ENCODE data around the gene KANSL1. TPM values are rescaled to one million over a fixed set of nuclear protein-coding genes. Genes with fewer than 3 reads are reported as not detected.

The KANSL1 gene
- total RNA-seq, 1 donor from 2014 or later: 122 TPM

DNA sequence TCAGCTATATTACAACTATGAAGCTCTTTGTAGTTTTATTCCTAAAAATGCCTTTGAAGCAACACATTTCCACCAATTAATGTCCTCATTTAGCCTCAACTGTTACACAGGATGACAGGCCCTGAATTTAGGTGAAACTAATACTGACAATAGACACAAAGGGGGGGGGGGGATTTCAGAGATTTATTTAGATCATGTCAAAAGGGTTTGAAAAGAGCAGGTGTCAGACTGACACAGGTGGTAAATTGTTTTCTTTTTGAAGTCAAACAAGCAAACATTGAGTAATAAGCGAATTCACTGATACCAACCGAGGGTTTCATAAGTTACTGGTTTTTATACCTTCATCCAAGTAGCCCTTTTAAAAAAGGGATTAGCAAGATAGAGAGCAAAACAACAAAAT, 40.8 kb downstream of the KANSL1 start:
- TF ChIP-seq POLR2AphosphoS5 (IDR thresholded peaks at IDR 0.05; ENCODE audit: insufficient read depth in 1 of 2, low read depth in 1 of 2): no peak
- no peaks in the 10 kb centered on the region for H3K27me3 ChIP-seq
- no peaks in the 10 kb centered on the region for H3K36me3 ChIP-seq
- H3K9me3 ChIP-seq: no peaks in the 10 kb centered on the region
- no peak overlapping the region for H3K4me3 ChIP-seq
- no peak overlapping the region for H3K27ac ChIP-seq
- no peak for DNase-seq (ENCODE audit: extremely low spot score in 2 of 2)
- H3K4me1 ChIP-seq: peaks cover 92% of the 10 kb centered on the region
- intact Hi-C loops (cut with DNase I): no loop called here

DNA sequence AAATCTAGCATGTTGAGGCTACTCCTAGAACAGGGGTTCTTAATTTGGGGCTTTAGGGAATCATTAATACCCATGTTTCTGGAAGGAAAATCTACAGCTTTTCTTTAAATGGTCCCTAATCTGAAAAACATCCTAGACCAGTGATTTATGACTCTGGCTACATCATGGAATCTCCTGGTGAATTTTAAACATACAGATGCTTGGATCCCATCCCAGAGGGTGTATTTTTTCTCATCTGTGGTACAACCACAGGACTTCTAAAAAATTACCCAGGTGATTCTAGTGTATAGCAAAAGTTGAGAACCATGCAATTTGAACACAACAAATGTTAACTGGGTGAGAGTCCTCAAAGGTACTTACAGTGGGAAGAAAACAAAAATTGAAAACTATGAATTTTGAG, 41.5 kb downstream of the KANSL1 start:
- intact Hi-C loops (cut with DNase I): no loop called here
- Histone ChIP-seq H3K9me3 (no peaks in the 10 kb centered on the region), H3K4me1 (peaks cover 89% of the 10 kb centered on the region), H3K27ac (no peak overlapping the region), H3K27me3 (no peaks in the 10 kb centered on the region), H3K36me3 (no peaks in the 10 kb centered on the region), H3K4me3 (no peak overlapping the region)
- TF ChIP-seq POLR2A (IDR thresholded peaks at IDR 0.05) (no peak), POLR2AphosphoS5 (IDR thresholded peaks at IDR 0.05; ENCODE audit: insufficient read depth in 1 of 2, low read depth in 1 of 2) (no peak), CTCF (IDR thresholded peaks at IDR 0.05) (no peak)
- no peak for DNase-seq (ENCODE audit: extremely low spot score in 2 of 2)

- Histone ChIP-seq H3K4me3 (no peak overlapping the region), H3K4me1 (peaks cover 86% of the 10 kb centered on the region), H3K27ac (no peak overlapping the region), H3K9me3 (no peaks in the 10 kb centered on the region), H3K36me3 (no peaks in the 10 kb centered on the region), H3K27me3 (no peaks in the 10 kb centered on the region)
- intact Hi-C loops (cut with DNase I): no loop called here
- DNase-seq (ENCODE audit: extremely low spot score in 2 of 2): no peak
- no peak for TF ChIP-seq CTCF (IDR thresholded peaks at IDR 0.05)
- TF ChIP-seq POLR2AphosphoS5 (IDR thresholded peaks at IDR 0.05; ENCODE audit: insufficient read depth in 1 of 2, low read depth in 1 of 2): no peak
- TF ChIP-seq POLR2A (IDR thresholded peaks at IDR 0.05): no peak
Measured at GRCh38 chr17:46150216-46150963, 42.8 kb downstream of the KANSL1 start.

DNA sequence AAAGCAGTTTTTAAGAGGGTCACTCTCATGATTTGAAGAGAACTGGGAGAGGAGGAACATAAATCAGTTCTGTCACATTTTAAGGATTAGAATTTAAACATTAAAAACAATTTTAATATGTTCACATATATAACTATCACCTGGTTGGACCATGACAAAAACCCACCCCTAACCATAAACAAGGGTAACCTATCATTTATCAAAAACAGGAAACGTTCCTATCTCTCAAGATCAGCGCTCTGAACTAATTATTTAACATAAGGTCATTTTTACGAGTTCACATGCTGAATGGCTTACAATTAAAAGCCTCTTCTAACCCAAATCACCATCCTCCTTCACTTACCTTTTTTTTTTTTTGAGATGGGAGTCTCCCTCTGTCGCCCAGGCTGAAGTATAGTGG, 45.0 kb downstream of the KANSL1 start:
- intact Hi-C loops (cut with DNase I): no loop called here
- TF ChIP-seq POLR2A (IDR thresholded peaks at IDR 0.05) (no peak), CTCF (IDR thresholded peaks at IDR 0.05) (no peak), POLR2AphosphoS5 (IDR thresholded peaks at IDR 0.05; ENCODE audit: insufficient read depth in 1 of 2, low read depth in 1 of 2) (no peak)
- H3K9me3 ChIP-seq: no peaks in the 10 kb centered on the region
- no peaks in the 10 kb centered on the region for H3K36me3 ChIP-seq
- H3K4me3 ChIP-seq: no peak overlapping the region
- no peaks in the 10 kb centered on the region for H3K27me3 ChIP-seq
- peaks cover 80% of the 10 kb centered on the region for H3K4me1 ChIP-seq
- no peak overlapping the region for H3K27ac ChIP-seq
- no peak for DNase-seq (ENCODE audit: extremely low spot score in 2 of 2)

DNA sequence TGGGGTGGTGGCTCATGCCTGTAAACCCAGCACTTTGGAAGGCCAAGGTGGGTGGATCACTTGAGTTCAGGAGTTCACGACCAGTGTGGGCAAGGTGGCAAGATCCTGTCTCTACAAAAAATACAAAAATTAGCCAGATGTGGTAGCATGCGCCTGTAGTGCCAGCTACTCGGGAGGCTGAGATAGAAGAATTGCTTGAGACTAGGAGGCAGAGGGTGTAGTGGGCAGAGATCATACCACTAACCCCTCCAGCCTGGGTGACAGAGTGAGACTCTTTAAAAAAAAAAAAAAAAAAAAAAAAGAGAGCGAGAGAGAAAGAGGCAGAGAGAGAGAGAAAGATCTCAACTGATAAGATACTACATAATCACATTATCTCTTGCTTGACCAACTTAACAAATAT, 45.9 kb downstream of the KANSL1 start:
- Histone ChIP-seq H3K27me3 (no peaks in the 10 kb centered on the region), H3K9me3 (no peaks in the 10 kb centered on the region), H3K4me3 (no peak overlapping the region), H3K27ac (no peak overlapping the region), H3K4me1 (peaks cover 78% of the 10 kb centered on the region), H3K36me3 (no peaks in the 10 kb centered on the region)
- TF ChIP-seq CTCF (IDR thresholded peaks at IDR 0.05): no peak
- no peak for TF ChIP-seq POLR2AphosphoS5 (IDR thresholded peaks at IDR 0.05; ENCODE audit: insufficient read depth in 1 of 2, low read depth in 1 of 2)
- intact Hi-C loops (cut with DNase I): no loop called here
- DNase-seq (ENCODE audit: extremely low spot score in 2 of 2): no peak

Data from vagina (tissue), 2 donors.